HCT116 (cell line): ENCODE measurements around the gene ACAP2. TPM values are rescaled to one million over a fixed set of nuclear protein-coding genes. Genes with fewer than 3 reads are reported as not detected.

Experiments used
- ATAC-seq: fragments of 200-7000 bp; cut with Tn5 transposase; 2 replicates; pipeline ENCODE4 v1.9.1; 2020; ENCODE audit warnings: mild to moderate bottlenecking, moderate library complexity
- BruUV-seq: library from RNA; stranded (reverse); fragments of 400-500 nt; replicated peaks from 2 replicates; lab custom pipeline; 2021; lab: Mats Ljungman, UMichigan
- CTCF ChIA-PET: fragments of 300-600 bp; sonication (Branson Sonifier 250); formaldehyde crosslinking; loops from one replicate; lab custom pipeline; 2021; ENCODE audit warnings: antibody characterized with exemption; lab: Charles Lee
- POLR2A ChIA-PET: fragments of 300-600, 350-600 bp; sonication (Branson Sonifier 250); formaldehyde crosslinking; loops from one replicate; lab custom pipeline; 2021; ENCODE audit warnings: antibody characterized with exemption; lab: Charles Lee
- RAD21 ChIA-PET, 2 experiments: fragments of 300-600 bp; sonication (Branson Sonifier 250); formaldehyde crosslinking; loops; one replicate each; lab custom pipeline; 2023; ENCODE audit warnings: low total read pairs in 2 of 2; ENCODE audit not compliant: uncharacterized antibody in 2 of 2, unreplicated experiment in 2 of 2, low non-redundant PET in 1 of 2; lab: Charles Lee
- DNase-seq: peaks from one replicate; pipeline ENCODE4 v3.0.0-alpha.2; 2010; ENCODE audit warnings: low read depth, low spot score
- H2AFZ ChIP-seq: fragments of 200-600 bp; shearing (Covaris generic), sonication (generic); 2 replicates; pipeline ENCODE4 v1.6.1; 2017; ENCODE audit warnings: low read depth, mixed run types, mixed read lengths, antibody characterized with exemption, low read length; ENCODE audit not compliant: poor library complexity, severe bottlenecking
- H3K27ac ChIP-seq: 2 replicates; pipeline ENCODE4 v1.5.1; 2012; ENCODE audit warnings: low read depth, low read length
- H3K27me3 ChIP-seq: fragments of 200-600 bp; sonication (generic); 2 replicates; pipeline ENCODE4 v1.6.1; 2016; ENCODE audit warnings: mixed run types, low read length, mixed read lengths; ENCODE audit not compliant: insufficient read depth
- H3K36me3 ChIP-seq, 2 experiments: fragments of 200-500 bp in 1 of 2; fragments of 200-600 bp in 1 of 2; sonication (Bioruptor generic) in 1 of 2; sonication (generic) in 1 of 2; 2 replicates each; pipeline versions ENCODE4 v1.5.1 to v1.6.1; 2014 to 2016; ENCODE audit warnings: low read length in 2 of 2, inconsistent platforms in 1 of 2, mixed read lengths in 1 of 2, mixed run types in 1 of 2; ENCODE audit not compliant: insufficient read depth in 2 of 2, control insufficient read depth in 1 of 2
- H3K4me1 ChIP-seq, 2 experiments: fragments of 200-600 bp in 1 of 2; sonication (generic) in 1 of 2; 2 replicates each; pipeline versions ENCODE4 v1.5.1 to v1.6.1; 2012 to 2017; ENCODE audit warnings: low read length in 2 of 2, inconsistent platforms in 1 of 2, mild to moderate bottlenecking in 1 of 2, mixed read lengths in 1 of 2, mixed run types in 1 of 2, moderate library complexity in 1 of 2; ENCODE audit not compliant: insufficient read depth in 2 of 2, control insufficient read depth in 1 of 2
- H3K4me2 ChIP-seq: fragments of 200-600 bp; sonication (generic); 2 replicates; pipeline ENCODE4 v1.6.1; 2017; ENCODE audit warnings: mixed run types, low read length, mixed read lengths
- H3K4me3 ChIP-seq, 2 experiments: fragments of 200-600 bp in 1 of 2; sonication (generic) in 1 of 2; replicated peaks in 1 of 2; 2 replicates each; pipeline ENCODE4 v1.5.1; 2011 to 2016; ENCODE audit warnings: low read length in 2 of 2, control low read depth in 1 of 2, low read depth in 1 of 2, mild to moderate bottlenecking in 1 of 2, mixed read lengths in 1 of 2, mixed run types in 1 of 2
- H3K79me2 ChIP-seq: fragments of 200-600 bp; sonication (generic); 2 replicates; pipeline ENCODE4 v1.6.1; 2017; ENCODE audit warnings: mild to moderate bottlenecking, mixed run types, low read length, moderate library complexity, mixed read lengths; ENCODE audit not compliant: insufficient read depth
- H3K9ac ChIP-seq: fragments of 200-600 bp; sonication (generic); 2 replicates; pipeline ENCODE4 v1.6.1; 2016; ENCODE audit warnings: low read length, mixed read lengths
- H3K9me2 ChIP-seq: fragments of 200-600 bp; sonication (generic), shearing (Covaris generic); 2 replicates; pipeline ENCODE4 v1.6.1; 2017; ENCODE audit warnings: mixed run types, mild to moderate bottlenecking, moderate library complexity; ENCODE audit not compliant: insufficient read depth
- H3K9me3 ChIP-seq, 2 experiments: fragments of 200-500 bp in 1 of 2; fragments of 200-600 bp in 1 of 2; sonication (Bioruptor generic) in 1 of 2; sonication (generic) in 1 of 2; 2 replicates each; pipeline ENCODE4 v1.6.1; 2014 to 2017; ENCODE audit warnings: low read length in 2 of 2, mixed read lengths in 2 of 2, inconsistent platforms in 1 of 2, low read depth in 1 of 2, mild to moderate bottlenecking in 1 of 2, mixed run types in 1 of 2, moderate library complexity in 1 of 2; ENCODE audit not compliant: control insufficient read depth in 1 of 2, insufficient read depth in 1 of 2
- H4K20me1 ChIP-seq: fragments of 200-600 bp; sonication (generic), shearing (Covaris generic); 2 replicates; pipeline ENCODE4 v1.6.1; 2017; ENCODE audit warnings: mixed run types, mild to moderate bottlenecking, moderate library complexity; ENCODE audit not compliant: insufficient read depth
- ATF3 ChIP-seq: IDR thresholded peaks from 2 replicates; pipeline ENCODE4 v1.6.1; 2012
- CTCF ChIP-seq, 3 experiments: fragments of 200-600 bp in 1 of 3; sonication (generic) in 1 of 3; IDR thresholded peaks in 2 of 3; conservative IDR thresholded peaks in 1 of 3; 2 replicates each; pipeline ENCODE4 v1.5.1; 2012 to 2017; ENCODE audit warnings: low read depth in 2 of 3, low read length in 2 of 3, antibody characterized with exemption in 1 of 3, borderline replicate concordance in 1 of 3, control low read depth in 1 of 3, mild to moderate bottlenecking in 1 of 3, mixed read lengths in 1 of 3, mixed run types in 1 of 3, moderate library complexity in 1 of 3; ENCODE audit not compliant: insufficient read depth in 1 of 3
- EGR1 ChIP-seq: IDR thresholded peaks from 2 replicates; pipeline ENCODE4 v1.6.1; 2012; ENCODE audit warnings: low read depth
- ELF1 ChIP-seq: IDR thresholded peaks from 2 replicates; pipeline ENCODE4 v1.6.1; 2012; ENCODE audit warnings: low read depth, borderline replicate concordance
- JUND ChIP-seq: IDR thresholded peaks from 2 replicates; pipeline ENCODE4 v1.6.1; 2012
- MAX ChIP-seq: IDR thresholded peaks from 2 replicates; pipeline ENCODE4 v1.6.1; 2012
- POLR2AphosphoS5 ChIP-seq: IDR thresholded peaks from 2 replicates; pipeline ENCODE4 v1.6.1; 2011; ENCODE audit warnings: mild to moderate bottlenecking, low read depth, low read length, moderate library complexity
- SRF ChIP-seq: IDR thresholded peaks from 2 replicates; pipeline ENCODE4 v1.6.1; 2012; ENCODE audit warnings: low read depth
- intact Hi-C: fragments of 100-400 bp; cut with micrococcal nuclease; formaldehyde crosslinking; loops from 2 replicates; pipeline ENCODE4 v1.10.0; 2022
- total RNA-seq: library from RNA; stranded (reverse); gene quantifications from one replicate; pipeline ENCODE4 v1.2.1, GENCODE V29; 2021; ENCODE audit not compliant: unreplicated experiment

Gene ACAP2
- total RNA-seq, 1 experiment from 2014 or later = 43.0 TPM

- no peak overlapping the region for H3K4me3 ChIP-seq
Measured at GRCh38 chr3:195460091-195460713, 17.4 kb upstream of the ACAP2 start.

More at GRCh38 chr3:195460091-195460713, 17.4 kb upstream of the ACAP2 start:
- POLR2A ChIA-PET = no interaction called here
- no peak for DNase-seq
- no TSS peak for BruUV-seq
- H3K27me3 ChIP-seq = no peaks in the 10 kb centered on the region; the same call in 1 of the 2 replicates
- no peak overlapping the region for H3K4me2 ChIP-seq
- TF ChIP-seq SRF (no peak), CTCF (IDR thresholded peaks at IDR 0.05 in 2 of 3, conservative IDR thresholded peaks at IDR 0.05 in 1 of 3; ENCODE audit: borderline replicate concordance in 1 of 3, insufficient read depth in 1 of 3, low read depth in 2 of 3, low read length in 2 of 3) (no peak), POLR2AphosphoS5 (no peak), MAX (no peak), EGR1 (no peak), ATF3 (no peak), ELF1 (no peak), JUND (no peak)
- H3K9ac ChIP-seq = no peak overlapping the region
- no peak overlapping the region for H2AFZ ChIP-seq
- H3K27ac ChIP-seq = no peak overlapping the region
- no peaks in the 10 kb centered on the region for H3K36me3 ChIP-seq
- no peak for ATAC-seq
- RAD21 ChIA-PET = interaction anchor here in 1 of 2 experiments (0.6 kb wide), 1 partner anchor 11 kb away, joined by 3 read pairs; no protein-coding TSS in a partner anchor
- CTCF ChIA-PET = interaction anchor here (2.3 kb wide), 1 partner anchor 189 kb away, joined by 6 read pairs; the partner anchor contains the start of gene XXYLT1
- H3K79me2 ChIP-seq = no peaks in the 10 kb centered on the region
- H3K9me3 ChIP-seq = no peaks in the 10 kb centered on the region
- H4K20me1 ChIP-seq = no peaks in the 10 kb centered on the region
- peaks cover 0 to 11% of the 10 kb centered on the region in 2 experiments; a peak in 1 of 4 replicates for H3K4me1 ChIP-seq
- no peaks in the 10 kb centered on the region for H3K9me2 ChIP-seq
- intact Hi-C loops = no loop called here
